ENCODE data around the gene TMOD3. TPM values are rescaled to one million over a fixed set of nuclear protein-coding genes. Genes with fewer than 3 reads are reported as not detected.

The TMOD3 gene
- total and polyA plus RNA-seq, 12 donors = 5.4 to 28.7 (median 18.2) TPM

DNA sequence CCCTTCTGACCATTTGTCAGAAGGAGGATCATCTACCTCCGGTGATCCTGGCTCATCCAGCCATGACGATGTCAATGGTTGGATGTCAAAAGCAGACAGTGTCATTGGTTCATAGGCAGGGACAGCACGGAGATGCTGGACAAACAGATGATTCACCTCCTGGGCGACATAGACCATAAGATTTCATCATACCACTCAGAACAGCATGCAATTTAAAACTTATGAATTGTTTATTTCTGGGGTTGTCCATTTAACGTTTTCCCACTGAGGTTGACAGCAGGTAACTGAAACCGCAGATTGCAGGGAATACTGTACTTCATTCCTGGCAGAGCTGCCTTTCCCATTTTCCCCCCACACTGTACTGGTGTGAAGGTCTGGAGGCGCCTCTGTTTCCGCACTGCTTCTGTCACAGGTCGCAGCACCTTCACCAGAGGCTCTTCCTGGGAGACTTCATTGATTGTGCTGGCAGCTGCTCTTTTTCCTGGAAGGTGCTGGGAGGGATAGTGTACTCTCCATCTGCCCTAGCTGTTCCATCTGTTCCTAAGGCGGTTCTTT is 32.5 kb upstream of the TMOD3 start:
- Histone ChIP-seq H3K9me3 (peaks cover 0 to 4% (median 0%) of the 10 kb centered on the region in 11 donors), H3K4me1 (peaks cover 3 to 24% (median 16%) of the 10 kb centered on the region in 9 donors), H3K27ac (no peak overlapping the region), H3K4me3 (no peak overlapping the region), H3K27me3 (no peaks in the 10 kb centered on the region), H3K36me3 (peaks cover 0 to 25% (median 4%) of the 10 kb centered on the region in 9 donors)
- TF ChIP-seq, protein P1, sequence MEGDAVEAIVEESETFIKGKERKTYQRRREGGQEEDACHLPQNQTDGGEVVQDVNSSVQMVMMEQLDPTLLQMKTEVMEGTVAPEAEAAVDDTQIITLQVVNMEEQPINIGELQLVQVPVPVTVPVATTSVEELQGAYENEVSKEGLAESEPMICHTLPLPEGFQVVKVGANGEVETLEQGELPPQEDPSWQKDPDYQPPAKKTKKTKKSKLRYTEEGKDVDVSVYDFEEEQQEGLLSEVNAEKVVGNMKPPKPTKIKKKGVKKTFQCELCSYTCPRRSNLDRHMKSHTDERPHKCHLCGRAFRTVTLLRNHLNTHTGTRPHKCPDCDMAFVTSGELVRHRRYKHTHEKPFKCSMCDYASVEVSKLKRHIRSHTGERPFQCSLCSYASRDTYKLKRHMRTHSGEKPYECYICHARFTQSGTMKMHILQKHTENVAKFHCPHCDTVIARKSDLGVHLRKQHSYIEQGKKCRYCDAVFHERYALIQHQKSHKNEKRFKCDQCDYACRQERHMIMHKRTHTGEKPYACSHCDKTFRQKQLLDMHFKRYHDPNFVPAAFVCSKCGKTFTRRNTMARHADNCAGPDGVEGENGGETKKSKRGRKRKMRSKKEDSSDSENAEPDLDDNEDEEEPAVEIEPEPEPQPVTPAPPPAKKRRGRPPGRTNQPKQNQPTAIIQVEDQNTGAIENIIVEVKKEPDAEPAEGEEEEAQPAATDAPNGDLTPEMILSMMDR (IDR thresholded peaks at IDR 0.05) = no peak
- no peak for ATAC-seq
- WGBS, 2 donors = 91 to 92% methylated on average over 10 of the region's 10 CpGs
- intact Hi-C loops (cut with DNase I) = loop anchor here in 1 of 10 donors (10.0 kb wide), 1 partner anchor 88 kb away; no protein-coding TSS in a partner anchor
- no peak for DNase-seq

DNA sequence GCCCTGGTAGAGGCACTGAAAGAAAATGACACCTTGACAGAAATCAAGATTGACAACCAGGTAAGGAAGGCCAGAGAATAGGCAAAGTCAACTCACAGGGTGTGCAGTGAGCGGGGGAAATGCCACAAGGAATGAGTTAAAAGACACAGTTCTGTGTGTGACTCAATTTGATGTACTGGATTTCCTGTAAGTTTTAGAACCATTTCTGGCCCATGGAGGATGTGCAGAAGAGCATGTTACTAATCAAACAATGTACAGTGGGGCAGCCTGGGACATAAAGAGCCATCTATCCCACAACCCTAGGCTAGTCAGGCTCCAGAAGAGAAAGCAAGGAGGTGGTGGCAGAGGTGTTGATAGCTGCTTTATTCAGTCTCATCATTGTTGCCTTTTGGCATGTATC is 31.2 kb upstream of the TMOD3 start:
- Histone ChIP-seq H3K4me1 (peaks cover 3 to 18% (median 11%) of the 10 kb centered on the region in 9 donors), H3K4me3 (no peak overlapping the region), H3K9me3 (no peaks in the 10 kb centered on the region), H3K27me3 (no peaks in the 10 kb centered on the region), H3K36me3 (peaks cover 0 to 25% (median 4%) of the 10 kb centered on the region in 9 donors), H3K27ac (no peak overlapping the region)
- TF ChIP-seq, protein P1 (IDR thresholded peaks at IDR 0.05) = no peak
- DNase-seq (no peak), ATAC-seq (no peak)
- intact Hi-C loops (cut with DNase I) = loop anchor here in 1 of 10 donors (10.0 kb wide), 1 partner anchor 87 kb away; no protein-coding TSS in a partner anchor
- WGBS, 2 donors = 94 to 97% methylated on average over 1 of the region's 1 CpG

DNA sequence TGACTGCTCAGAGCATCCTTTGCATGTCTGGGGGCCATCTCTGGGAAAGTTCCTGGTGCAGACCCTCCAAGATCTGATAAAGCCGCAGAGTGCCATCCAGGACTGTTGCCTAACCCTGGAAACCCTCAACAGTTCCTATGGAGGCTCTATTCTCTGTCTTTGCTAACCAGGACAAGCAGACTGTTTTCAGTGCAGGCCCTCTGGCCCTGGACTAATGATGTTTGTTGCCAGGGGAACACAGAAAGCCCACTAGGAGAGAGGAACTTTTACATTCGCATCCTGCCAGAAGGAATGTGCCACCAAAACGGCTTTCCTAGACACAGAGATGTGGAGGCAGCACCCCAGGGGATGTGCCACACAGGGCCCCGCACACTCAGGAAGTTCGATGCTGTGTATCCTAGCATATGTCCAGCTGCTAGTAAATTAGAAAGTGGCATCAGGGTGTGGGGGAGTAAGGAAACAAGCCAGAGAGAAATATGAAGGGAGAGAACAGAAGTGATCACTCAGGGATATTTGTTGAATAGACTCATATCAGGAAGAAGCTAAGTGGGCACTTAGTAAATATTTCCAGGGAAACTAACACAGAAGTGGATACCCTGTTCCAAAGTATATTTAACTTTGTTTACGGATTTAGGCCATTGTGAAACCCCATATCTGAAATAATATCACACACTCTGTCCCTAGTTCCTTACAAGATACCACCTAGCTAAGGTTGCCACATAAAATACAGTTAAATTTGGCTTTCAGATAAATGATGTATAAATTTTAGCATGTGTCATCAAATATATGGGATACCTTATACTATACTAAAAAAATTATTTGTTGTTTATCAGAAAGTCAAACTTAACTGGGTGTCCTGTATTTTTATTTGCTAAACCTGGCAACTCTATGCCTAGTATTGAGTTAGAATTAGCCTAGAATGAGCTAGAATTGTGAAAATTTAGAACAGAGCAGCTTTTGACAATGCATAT is 29.9 kb upstream of the TMOD3 start:
- Histone ChIP-seq H3K27me3 (no peaks in the 10 kb centered on the region), H3K27ac (no peak overlapping the region), H3K9me3 (no peaks in the 10 kb centered on the region), H3K4me3 (no peak overlapping the region), H3K4me1 (peaks cover 0 to 5% (median under 1%) of the 10 kb centered on the region in 9 donors), H3K36me3 (peaks cover 0 to 26% (median 4%) of the 10 kb centered on the region in 9 donors)
- 83 to 85% methylated on average over 6 of the region's 6 CpGs for WGBS, 2 donors
- TF ChIP-seq, protein P1 (IDR thresholded peaks at IDR 0.05) = no peak
- intact Hi-C loops (cut with DNase I) = loop anchor here in 1 of 10 donors (10.0 kb wide), 1 partner anchor 85 kb away; no protein-coding TSS in a partner anchor
- ATAC-seq (no peak), DNase-seq (no peak)

DNA sequence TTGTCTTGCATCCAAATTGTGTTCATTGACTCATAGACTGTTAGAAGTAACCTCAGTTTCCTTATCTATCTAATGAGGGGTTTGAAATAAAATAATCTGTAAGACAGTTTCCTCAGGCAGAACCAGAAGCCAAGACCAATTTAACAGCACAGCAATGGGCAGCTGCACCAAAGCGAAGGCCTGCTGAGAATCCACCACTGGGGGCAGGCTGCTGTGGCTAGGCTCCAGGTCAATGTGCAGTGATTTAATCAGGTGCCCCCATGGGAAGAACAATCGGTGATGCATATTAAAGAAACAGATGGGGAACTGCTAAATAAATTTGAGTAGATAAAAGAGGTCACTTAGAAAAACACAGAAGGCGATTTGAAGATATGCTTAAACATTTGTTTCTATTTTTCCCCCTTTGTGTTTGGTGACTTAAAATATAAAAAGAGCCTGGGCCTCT is 28.0 kb upstream of the TMOD3 start:
- no peaks in the 10 kb centered on the region for H3K9me3 ChIP-seq
- peaks cover 0 to 34% (median 7%) of the 10 kb centered on the region in 9 donors for H3K36me3 ChIP-seq
- no peaks in the 10 kb centered on the region for H3K27me3 ChIP-seq
- intact Hi-C loops (cut with DNase I) = no loop called here
- ATAC-seq (peak in 7 of 8 donors; percentile 72 to 84 (median 81)), DNase-seq (peak; percentile 54 to 64)
- H3K4me1 ChIP-seq = peaks cover 0 to 4% (median 0%) of the 10 kb centered on the region in 9 donors
- WGBS, 2 donors = 39 to 48% methylated on average over 3 of the region's 3 CpGs
- TF ChIP-seq, protein P1 (IDR thresholded peaks at IDR 0.05) = peak; percentile 44 to 75 (median 59)
- H3K27ac ChIP-seq = no peak overlapping the region
- no peak overlapping the region for H3K4me3 ChIP-seq
